ENCODE data around the gene ZBTB8A.
A peak's percentile ranks its signal among the peaks of the same experiment; 100 is the strongest.

Gene ZBTB8A

DNA sequence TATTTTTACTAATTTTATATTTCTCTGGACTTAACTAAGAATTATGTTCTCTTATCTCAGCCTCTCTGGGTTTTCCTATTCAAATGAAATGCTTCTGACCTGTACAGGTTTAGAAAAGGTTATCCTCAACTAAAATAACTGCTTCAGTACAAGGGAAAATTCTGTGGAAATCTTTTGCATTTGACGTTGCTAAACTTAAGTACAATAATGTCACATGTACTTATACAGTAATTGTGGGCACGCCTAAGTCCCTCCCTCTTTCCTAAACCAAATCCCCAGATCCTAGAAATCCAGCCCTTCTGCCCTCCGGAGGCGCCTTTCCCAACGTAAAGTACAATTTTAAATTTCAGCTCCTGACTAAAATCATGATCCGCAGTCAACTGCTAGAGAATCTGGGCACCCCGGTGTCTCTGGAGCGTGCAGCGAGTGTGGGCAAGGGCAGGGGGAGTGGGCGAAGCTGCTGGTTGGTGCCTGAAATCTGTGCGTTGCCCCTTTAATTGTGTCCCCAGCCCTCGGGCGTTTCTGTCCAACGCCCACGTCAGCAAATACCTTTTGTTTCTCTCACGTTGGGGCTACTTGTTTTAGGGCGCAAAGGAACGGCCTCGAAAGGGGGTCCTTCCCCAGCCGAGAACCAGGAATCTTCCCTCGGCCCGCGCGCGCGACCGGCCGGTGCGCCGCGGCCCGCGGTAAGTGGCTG is at the start of gene ZBTB8A:
TSS of gene ZBTB8A (plus strand) at position 541 of the 697 bp plus-strand sequence. CDS start 53,505 bp downstream, outside the sequence.
- peak within 1 kb of the TSS; percentile 92 for H3K27ac ChIP-seq
- no peaks in the 10 kb centered on the region; the same call in 1 of the 2 replicates for H3K36me3 ChIP-seq (ENCODE audit: insufficient read depth, low read length)
- H3K4me3 ChIP-seq, result peak within 1 kb of the TSS; percentile 96
- peak; percentile 52 for DNase-seq (ENCODE audit: low read depth, low spot score)
- no peak for TF ChIP-seq EZH2 (IDR thresholded peaks at IDR 0.05)
- peak; percentile 79 for TF ChIP-seq POLR2AphosphoS5 (IDR thresholded peaks at IDR 0.05; ENCODE audit: borderline replicate concordance, low read depth, low read length)
- peak within 1 kb of the TSS; percentile 81 for H3K9ac ChIP-seq (ENCODE audit: insufficient read length)
- no peaks in the 10 kb centered on the region for H3K9me3 ChIP-seq (ENCODE audit: low read depth, low read length)

DNA sequence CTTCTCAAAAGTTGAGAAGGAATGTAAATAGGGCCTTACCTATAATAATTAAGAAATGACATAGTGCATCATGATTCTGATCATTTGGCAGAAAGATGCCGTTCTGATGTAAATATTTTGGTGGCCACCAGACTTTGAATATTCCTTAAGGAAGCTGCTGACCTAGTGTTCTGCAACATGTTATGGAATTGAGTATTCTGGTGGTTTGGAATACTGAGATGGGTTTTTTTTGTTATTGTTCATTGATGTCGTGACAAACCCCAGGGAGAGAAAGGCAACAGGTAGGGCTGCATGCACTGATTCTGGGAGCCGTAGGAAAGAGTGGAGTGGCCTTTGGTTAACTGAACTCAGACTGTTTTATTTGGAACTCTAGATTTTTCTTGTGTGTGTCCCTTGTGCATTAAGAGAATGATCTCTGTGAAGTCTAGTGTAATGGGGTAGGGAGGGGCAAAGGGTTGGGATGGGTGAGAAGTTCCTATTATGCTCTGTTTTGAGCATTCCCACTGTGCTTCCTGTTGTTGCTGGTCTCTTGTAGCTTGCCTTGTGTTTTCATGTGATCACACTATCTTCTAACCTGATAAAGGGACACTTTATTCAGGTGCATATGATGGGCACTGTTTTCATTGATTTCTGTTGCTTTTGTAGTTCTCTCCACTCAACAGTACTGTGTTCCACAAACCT is 49.3 kb upstream of the ZBTB8A start:
- H3K4me3 ChIP-seq, result no peak overlapping the region
- H3K27ac ChIP-seq, result no peak overlapping the region
- no peaks in the 10 kb centered on the region for H3K36me3 ChIP-seq (ENCODE audit: insufficient read depth, low read length)
- DNase-seq (ENCODE audit: low read depth, low spot score), result no peak
- TF ChIP-seq EZH2 (IDR thresholded peaks at IDR 0.05) (no peak), FOXP2 (optimal IDR thresholded peaks at IDR 0.05; ENCODE audit: control extremely low read depth, extremely low read length, insufficient read depth) (no peak), POLR2AphosphoS5 (IDR thresholded peaks at IDR 0.05; ENCODE audit: borderline replicate concordance, low read depth, low read length) (no peak)
- no peaks in the 10 kb centered on the region for H3K9me3 ChIP-seq (ENCODE audit: low read depth, low read length)
- H3K9ac ChIP-seq (ENCODE audit: insufficient read length), result no peak overlapping the region

DNA sequence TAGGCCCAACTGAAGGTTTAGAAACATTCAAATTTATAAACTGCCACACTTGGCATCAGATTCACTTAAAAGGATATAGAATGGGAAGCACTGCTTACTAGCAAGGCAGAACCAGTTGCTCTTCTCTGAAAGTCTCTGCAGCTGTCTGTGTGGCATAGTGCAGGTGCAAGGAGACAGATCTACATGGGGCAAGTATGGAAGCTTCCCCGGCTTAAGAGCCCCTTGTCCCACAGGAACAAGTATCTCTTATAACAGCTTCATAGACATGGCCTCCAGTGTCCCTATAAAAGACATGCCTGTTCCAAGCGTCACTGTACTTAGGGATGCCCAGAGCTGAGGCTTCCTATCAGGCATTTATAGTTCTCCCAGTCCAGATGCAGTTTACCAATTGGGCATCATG is 47.8 kb upstream of the ZBTB8A start:
- DNase-seq (ENCODE audit: low read depth, low spot score), result no peak
- Histone ChIP-seq H3K9me3 (ENCODE audit: low read depth, low read length) (no peaks in the 10 kb centered on the region), H3K36me3 (ENCODE audit: insufficient read depth, low read length) (no peaks in the 10 kb centered on the region), H3K4me3 (no peak overlapping the region), H3K27ac (no peak overlapping the region), H3K9ac (ENCODE audit: insufficient read length) (no peak overlapping the region)
- TF ChIP-seq POLR2AphosphoS5 (IDR thresholded peaks at IDR 0.05; ENCODE audit: borderline replicate concordance, low read depth, low read length), result no peak
- TF ChIP-seq FOXP2 (optimal IDR thresholded peaks at IDR 0.05; ENCODE audit: control extremely low read depth, extremely low read length, insufficient read depth), result no peak
- no peak for TF ChIP-seq EZH2 (IDR thresholded peaks at IDR 0.05)

DNA sequence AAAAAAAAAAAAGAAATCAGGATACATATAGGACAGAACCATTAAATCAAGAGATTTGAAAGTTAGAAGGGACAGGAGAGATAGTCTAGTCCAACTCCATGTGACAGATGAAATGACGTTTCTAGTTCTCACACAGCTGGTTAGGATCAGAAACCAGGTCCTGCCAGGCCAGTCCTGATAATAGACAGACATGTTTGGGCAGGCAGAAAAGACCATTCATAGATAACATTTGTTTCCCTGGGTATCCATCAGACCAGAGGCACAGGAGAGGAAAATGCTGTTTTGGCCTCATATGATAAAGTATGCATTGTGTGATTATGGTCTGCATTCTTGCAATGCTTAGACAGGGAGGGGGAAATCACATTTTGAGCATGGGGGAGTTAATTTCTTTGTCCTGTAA is 45.0 kb upstream of the ZBTB8A start:
- TF ChIP-seq EZH2 (IDR thresholded peaks at IDR 0.05), result no peak
- no peak for TF ChIP-seq FOXP2 (optimal IDR thresholded peaks at IDR 0.05; ENCODE audit: control extremely low read depth, extremely low read length, insufficient read depth)
- no peak for TF ChIP-seq POLR2AphosphoS5 (IDR thresholded peaks at IDR 0.05; ENCODE audit: borderline replicate concordance, low read depth, low read length)
- no peaks in the 10 kb centered on the region for H3K36me3 ChIP-seq (ENCODE audit: insufficient read depth, low read length)
- no peak for DNase-seq (ENCODE audit: low read depth, low spot score)
- no peaks in the 10 kb centered on the region for H3K9me3 ChIP-seq (ENCODE audit: low read depth, low read length)
- H3K4me3 ChIP-seq, result no peak overlapping the region
- no peak overlapping the region for H3K27ac ChIP-seq
- H3K9ac ChIP-seq (ENCODE audit: insufficient read length), result no peak overlapping the region

DNA sequence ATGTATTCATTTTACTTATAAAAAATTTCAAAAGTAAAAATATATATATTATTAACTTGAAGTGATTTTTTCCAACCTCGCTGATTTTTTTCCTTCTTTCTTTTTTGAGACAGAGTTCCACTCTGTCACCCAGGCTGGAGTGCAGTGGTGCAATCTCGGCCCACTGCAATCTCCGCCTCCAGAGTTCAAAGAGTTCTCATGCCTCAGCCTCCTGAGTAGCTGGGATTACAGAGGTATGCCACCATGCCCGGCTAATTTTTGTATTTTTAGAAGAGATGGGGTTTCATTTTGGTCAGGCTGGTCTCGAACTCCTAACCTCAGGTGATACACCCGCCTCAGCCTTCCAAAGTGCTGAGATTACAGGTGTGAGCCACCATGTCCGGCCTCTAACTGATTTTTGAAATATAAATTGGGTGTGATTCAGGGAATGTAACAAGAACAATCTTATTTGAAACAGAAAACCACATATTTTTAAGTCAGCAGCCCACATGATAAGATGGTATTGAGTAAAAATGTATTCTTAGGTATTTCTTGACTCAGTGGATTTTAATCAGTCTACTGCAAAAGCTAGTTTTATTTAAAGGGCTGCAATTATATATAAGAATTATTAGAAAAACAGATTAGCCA is 44.4 kb upstream of the ZBTB8A start:
- DNase-seq (ENCODE audit: low read depth, low spot score), result no peak
- TF ChIP-seq POLR2AphosphoS5 (IDR thresholded peaks at IDR 0.05; ENCODE audit: borderline replicate concordance, low read depth, low read length) (no peak), EZH2 (IDR thresholded peaks at IDR 0.05) (no peak), FOXP2 (optimal IDR thresholded peaks at IDR 0.05; ENCODE audit: control extremely low read depth, extremely low read length, insufficient read depth) (no peak)
- H3K27ac ChIP-seq, result no peak overlapping the region

DNA sequence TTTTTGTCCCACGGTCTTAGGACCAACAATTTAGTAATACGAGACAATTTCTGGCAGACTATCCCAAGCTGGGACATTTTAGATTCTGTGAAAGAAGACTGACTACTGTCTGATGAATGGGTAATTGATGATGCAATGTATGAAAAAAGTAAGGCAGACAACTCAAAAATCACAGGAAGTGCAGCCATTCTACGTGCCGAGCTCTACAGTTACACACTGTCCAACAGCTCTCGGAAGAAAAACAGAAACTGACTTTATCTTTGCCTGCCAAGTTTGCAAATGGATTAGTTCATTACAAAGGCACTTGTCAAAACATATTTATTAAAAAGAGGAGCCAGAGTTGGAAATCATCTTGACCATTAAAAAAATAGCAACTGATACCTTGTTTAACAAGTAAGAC is 43.1 kb upstream of the ZBTB8A start:
- no peak overlapping the region for H3K9ac ChIP-seq (ENCODE audit: insufficient read length)
- no peaks in the 10 kb centered on the region for H3K9me3 ChIP-seq (ENCODE audit: low read depth, low read length)
- DNase-seq (ENCODE audit: low read depth, low spot score), result no peak
- no peak overlapping the region for H3K4me3 ChIP-seq
- no peak overlapping the region for H3K27ac ChIP-seq
- TF ChIP-seq EZH2 (IDR thresholded peaks at IDR 0.05), result no peak
- no peak for TF ChIP-seq FOXP2 (optimal IDR thresholded peaks at IDR 0.05; ENCODE audit: control extremely low read depth, extremely low read length, insufficient read depth)
- TF ChIP-seq POLR2AphosphoS5 (IDR thresholded peaks at IDR 0.05; ENCODE audit: borderline replicate concordance, low read depth, low read length), result no peak
- no peaks in the 10 kb centered on the region for H3K36me3 ChIP-seq (ENCODE audit: insufficient read depth, low read length)

More for the DNA sequence above, 44.4 kb upstream of the ZBTB8A start:
- Histone ChIP-seq H3K36me3 (ENCODE audit: insufficient read depth, low read length) (no peaks in the 10 kb centered on the region), H3K9me3 (ENCODE audit: low read depth, low read length) (no peaks in the 10 kb centered on the region), H3K9ac (ENCODE audit: insufficient read length) (no peak overlapping the region), H3K4me3 (no peak overlapping the region)

DNA sequence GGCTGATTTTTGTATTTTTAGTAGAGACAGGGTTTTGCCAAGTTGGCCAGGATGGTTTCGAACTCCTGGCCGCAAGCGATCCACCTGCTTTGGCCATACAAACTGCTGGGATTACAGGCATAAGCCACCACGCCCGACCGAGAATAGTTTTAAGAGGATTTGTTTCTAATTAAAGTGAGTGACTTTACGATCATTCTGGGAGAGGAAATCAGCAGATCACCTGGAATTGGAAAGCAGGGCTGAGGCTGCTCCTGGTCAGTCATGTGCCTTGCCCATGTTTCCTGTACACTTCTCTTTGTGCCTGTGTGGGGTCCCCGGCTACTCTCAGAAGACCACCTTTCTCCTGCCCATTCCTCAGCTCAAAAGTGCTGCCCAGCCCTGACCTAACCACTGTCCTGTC is 40.5 kb upstream of the ZBTB8A start:
- DNase-seq (ENCODE audit: low read depth, low spot score), result no peak
- H3K9me3 ChIP-seq (ENCODE audit: low read depth, low read length), result no peaks in the 10 kb centered on the region
- no peak overlapping the region for H3K4me3 ChIP-seq
- H3K36me3 ChIP-seq (ENCODE audit: insufficient read depth, low read length), result no peaks in the 10 kb centered on the region
- no peak overlapping the region for H3K27ac ChIP-seq
- no peak overlapping the region for H3K9ac ChIP-seq (ENCODE audit: insufficient read length)
- no peak for TF ChIP-seq FOXP2 (optimal IDR thresholded peaks at IDR 0.05; ENCODE audit: control extremely low read depth, extremely low read length, insufficient read depth)
- TF ChIP-seq POLR2AphosphoS5 (IDR thresholded peaks at IDR 0.05; ENCODE audit: borderline replicate concordance, low read depth, low read length), result no peak
- no peak for TF ChIP-seq EZH2 (IDR thresholded peaks at IDR 0.05)

DNA sequence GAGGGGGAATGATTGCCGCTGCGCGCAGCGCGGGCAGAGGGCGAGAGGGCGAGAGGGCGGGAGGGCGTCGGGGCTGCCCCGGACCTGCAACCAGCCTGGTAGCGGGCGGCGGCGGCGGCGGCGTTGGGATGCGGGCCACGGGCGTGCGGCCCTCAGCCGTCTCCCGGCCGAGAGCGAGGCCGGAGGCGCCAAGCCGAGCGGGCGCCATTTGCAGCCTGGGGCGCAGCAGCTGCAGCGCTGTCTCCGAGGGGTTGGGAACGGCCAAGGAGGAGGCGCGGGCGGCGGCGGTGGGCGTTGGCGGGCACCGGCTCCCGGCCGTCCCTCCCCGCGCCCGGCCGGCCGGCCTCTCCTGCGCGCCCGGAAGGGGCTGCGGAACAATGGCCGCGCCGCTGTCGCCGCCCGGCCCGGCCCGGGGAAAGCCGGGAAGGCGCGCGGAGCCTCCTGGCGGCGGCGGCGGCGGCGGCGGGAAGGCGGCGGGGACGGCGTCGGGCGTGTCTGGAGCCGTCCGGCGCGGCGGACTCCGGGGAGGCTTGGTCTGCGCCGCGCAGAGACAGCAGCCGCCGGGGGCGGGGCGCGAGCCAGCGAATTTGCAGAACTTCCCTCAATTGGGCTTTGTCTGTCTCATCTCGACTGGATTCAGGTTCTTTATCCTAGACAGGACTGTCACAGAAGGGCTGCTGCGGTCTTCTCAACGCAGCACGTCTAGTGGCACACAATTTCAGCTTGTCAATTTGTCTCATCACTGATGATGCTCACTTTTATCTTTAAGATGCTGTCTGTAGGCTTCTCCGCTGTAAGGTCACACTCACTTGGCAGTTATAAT is 38.6 kb upstream of the ZBTB8A start:
- H3K36me3 ChIP-seq (ENCODE audit: insufficient read depth, low read length), result no peaks in the 10 kb centered on the region
- H3K9me3 ChIP-seq (ENCODE audit: low read depth, low read length), result no peaks in the 10 kb centered on the region
- H3K4me3 ChIP-seq, result peak overlapping the region; percentile 91
- TF ChIP-seq EZH2 (IDR thresholded peaks at IDR 0.05), result no peak
- no peak for TF ChIP-seq FOXP2 (optimal IDR thresholded peaks at IDR 0.05; ENCODE audit: control extremely low read depth, extremely low read length, insufficient read depth)
- no peak; the same call in 1 of the 2 replicates for TF ChIP-seq POLR2AphosphoS5 (IDR thresholded peaks at IDR 0.05; ENCODE audit: borderline replicate concordance, low read depth, low read length)
- peak overlapping the region; percentile 87 for H3K9ac ChIP-seq (ENCODE audit: insufficient read length)
- DNase-seq (ENCODE audit: low read depth, low spot score), result no peak
- H3K27ac ChIP-seq, result peak overlapping the region; percentile 79

All from SK-N-MC (cell line).